GM12875 (cell line): ENCODE data around the gene CELSR3.

Experiments used
- H3K4me3 ChIP-seq: one replicate; pipeline ENCODE4 v1.5.1; 2011; ENCODE audit warnings: low read depth, low read length, control low read depth
- TF ChIP-seq, protein P1 (sequence below): IDR thresholded peaks from 2 replicates; pipeline ENCODE4 v1.5.1; 2011; ENCODE audit warnings: low read depth, mild to moderate bottlenecking, control low read depth, inconsistent platforms, low read length, moderate library complexity, borderline replicate concordance; ENCODE audit not compliant: insufficient read depth

CELSR3 gene

DNA sequence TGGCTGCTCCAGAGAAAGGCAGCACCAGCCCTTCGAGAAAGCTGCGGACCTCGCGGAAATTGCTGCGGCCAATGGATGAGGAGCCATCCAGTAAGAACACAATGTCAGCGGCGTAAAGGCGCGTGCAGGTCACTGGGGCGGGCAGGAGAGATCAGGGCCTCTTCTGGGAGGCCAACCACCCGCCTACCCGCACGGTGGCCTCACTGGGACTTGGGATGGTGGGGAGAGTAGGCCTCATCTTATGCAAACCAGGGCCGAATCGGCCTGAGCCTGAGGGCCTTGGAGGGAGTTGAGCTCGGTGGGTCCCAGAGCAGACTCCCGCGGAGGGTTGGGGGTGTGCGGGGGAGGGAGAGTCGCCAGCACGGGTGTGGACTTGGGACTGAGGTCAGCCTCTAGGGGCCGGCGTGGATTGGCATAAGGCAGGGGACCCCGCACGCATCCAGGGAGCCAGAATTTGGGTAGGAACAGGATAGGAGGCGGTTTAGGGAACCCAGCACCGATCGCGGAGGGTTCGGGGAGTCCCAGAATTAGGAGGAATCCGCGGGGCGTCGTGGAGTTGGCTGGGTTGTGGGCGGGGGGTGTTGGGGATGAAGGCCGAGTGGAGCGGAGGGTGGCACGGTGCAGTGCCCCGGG lies 68.2 kb downstream of the CELSR3 start:
- H3K4me3 ChIP-seq, result no peak overlapping the region
- TF ChIP-seq, protein P1, sequence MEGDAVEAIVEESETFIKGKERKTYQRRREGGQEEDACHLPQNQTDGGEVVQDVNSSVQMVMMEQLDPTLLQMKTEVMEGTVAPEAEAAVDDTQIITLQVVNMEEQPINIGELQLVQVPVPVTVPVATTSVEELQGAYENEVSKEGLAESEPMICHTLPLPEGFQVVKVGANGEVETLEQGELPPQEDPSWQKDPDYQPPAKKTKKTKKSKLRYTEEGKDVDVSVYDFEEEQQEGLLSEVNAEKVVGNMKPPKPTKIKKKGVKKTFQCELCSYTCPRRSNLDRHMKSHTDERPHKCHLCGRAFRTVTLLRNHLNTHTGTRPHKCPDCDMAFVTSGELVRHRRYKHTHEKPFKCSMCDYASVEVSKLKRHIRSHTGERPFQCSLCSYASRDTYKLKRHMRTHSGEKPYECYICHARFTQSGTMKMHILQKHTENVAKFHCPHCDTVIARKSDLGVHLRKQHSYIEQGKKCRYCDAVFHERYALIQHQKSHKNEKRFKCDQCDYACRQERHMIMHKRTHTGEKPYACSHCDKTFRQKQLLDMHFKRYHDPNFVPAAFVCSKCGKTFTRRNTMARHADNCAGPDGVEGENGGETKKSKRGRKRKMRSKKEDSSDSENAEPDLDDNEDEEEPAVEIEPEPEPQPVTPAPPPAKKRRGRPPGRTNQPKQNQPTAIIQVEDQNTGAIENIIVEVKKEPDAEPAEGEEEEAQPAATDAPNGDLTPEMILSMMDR, result no peak

DNA sequence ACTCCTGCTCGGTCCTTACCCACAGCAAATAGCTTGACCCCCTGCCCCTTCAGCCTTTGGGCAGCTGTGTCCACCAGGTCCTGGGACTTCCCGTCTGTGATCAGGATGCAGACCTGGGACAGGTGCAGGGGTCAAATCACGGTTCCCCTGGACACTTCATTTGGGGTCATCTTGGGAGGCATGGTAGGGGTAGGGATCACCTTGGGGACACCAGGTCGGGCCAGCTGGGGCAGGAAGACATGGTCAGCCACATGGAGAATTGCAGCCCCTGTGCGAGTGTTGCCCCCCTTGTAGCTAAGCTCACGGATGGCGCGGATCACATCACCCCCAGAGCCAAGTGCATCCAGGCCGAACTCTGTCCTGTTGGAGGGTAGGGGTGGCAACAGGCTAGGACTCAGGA lies 69.3 kb downstream of the CELSR3 start:
- H3K4me3 ChIP-seq, result no peak overlapping the region
- TF ChIP-seq, protein P1, result no peak

DNA sequence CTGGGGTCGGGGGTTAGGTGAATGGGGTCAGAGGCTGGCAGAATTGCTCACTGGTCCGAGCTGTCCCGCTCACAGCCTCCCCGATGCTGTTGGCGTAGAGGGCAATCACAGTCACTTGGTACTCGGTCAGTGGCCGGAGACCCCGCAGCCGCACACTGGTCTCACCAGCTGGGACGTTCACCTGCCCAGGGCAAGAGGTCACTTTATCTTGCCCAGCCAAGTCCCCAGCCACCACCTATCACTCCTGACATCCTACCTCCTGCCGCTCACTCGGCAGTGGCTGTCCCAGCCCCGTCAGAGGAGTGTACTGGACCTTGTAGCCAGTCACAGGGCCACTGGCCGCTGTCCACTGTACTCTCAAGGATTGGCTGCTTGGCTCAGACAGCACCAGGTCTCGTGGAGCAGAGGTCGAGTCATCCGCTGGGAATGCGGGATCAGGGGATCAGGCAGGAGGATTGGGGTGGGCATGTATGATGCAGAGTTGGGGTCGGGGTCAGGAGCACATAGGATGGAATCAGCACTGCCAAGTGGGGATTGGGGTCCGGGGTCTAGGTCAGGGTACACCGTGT lies 70.1 kb downstream of the CELSR3 start:
- no peak overlapping the region for H3K4me3 ChIP-seq
- TF ChIP-seq, protein P1, result no peak

DNA sequence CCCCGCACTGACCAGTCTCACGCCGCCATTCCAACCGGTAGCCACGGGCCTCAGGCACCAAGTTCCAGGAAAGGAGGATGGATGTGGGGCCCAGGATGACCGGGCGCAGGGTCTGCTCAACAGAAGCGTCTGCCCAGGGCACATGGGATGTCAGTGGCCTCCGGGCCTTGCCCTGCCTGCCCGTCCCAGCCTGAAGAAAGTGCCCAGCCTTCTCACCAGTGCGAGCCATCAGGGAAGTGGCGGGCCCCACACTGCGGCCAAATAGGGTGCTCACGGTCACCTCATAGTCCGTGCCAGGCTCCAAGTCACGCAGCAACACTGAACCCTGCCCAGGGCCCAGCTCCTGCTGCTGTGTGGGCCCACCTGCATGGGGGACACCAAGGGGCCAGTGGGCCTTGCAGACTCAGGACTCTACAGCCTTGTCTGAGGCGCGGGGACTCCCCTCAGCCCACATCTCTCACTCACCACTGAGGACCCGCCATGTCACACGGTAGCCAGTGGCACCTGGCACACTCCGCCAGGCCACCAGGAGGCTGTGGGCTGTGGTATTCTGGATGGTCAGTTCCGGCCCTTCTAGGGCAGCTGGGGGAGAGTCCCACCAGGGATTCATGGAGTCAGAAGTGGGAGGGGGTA lies 70.7 kb downstream of the CELSR3 start:
- TF ChIP-seq, protein P1, result no peak
- no peak overlapping the region for H3K4me3 ChIP-seq

DNA sequence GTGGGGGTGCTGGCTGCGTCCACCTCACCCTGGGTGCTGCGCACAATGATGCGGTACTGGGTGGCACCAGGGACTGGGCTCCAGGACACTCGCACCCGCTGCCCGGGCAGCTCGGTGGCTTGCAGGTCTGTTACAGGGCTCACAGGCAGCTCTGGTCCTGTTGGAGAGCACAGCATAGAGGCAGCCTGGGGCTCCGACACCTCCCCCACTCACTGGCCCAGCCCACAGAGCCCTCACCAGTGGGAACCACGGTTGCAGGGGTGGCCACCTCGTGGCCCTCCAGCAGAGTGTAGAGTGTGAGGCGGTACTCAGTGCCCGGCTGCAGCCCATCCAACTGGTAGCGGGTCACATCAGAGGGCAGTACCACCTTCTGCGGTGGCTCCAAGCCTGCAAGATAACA lies 71.2 kb downstream of the CELSR3 start:
- H3K4me3 ChIP-seq, result no peak overlapping the region
- TF ChIP-seq, protein P1, result no peak

DNA sequence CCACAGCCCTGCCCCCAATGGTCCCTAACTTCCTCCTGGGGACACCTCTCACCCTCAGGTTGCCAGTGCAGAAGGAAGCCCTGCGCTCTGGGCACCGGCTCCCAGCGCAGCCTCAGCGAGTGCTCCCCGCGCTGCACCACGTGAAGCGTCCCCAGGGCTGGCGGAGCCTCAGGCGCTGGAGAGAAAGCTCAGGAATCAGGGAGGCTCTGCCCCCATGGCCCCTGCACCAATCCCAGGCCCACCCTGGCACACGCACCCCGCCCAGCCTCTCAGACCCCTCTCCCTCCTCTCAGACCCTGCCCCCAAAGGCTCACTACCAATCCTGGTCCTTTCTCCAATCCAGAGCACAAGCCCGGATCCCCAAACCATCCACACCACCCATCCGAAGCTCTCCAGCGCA lies 74.5 kb downstream of the CELSR3 start:
- TF ChIP-seq, protein P1, result no peak
- H3K4me3 ChIP-seq, result no peak overlapping the region

DNA sequence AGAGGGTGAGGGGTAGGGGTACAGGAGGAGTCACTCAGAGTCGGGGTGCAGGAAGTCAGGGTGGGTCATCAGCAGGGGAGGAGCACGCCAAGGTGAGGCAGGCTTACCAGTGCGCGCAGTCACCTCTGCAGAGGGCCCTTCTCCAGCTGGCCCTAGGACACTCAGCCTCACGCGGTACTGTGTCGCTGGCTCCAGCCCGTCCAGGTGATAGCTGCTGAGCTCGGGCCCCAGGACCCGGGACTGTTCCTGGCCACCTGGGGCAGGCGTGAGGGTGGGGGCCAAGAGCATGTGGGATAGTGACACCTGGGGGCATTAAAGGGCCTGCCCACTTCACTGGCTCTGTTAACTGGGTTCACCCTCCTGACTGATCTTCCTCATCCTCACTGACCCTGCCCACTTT lies 75.0 kb downstream of the CELSR3 start:
- TF ChIP-seq, protein P1, result no peak
- no peak overlapping the region for H3K4me3 ChIP-seq
